H1 (cell line): ENCODE data around the gene SLC25A28. TPM values are rescaled to one million over a fixed set of nuclear protein-coding genes. Genes with fewer than 3 reads are reported as not detected.

Experiments
- CTCF ChIA-PET: fragments of 300-600 bp; sonication (Branson Sonifier 250); formaldehyde crosslinking; loops from one replicate; lab custom pipeline; 2021; ENCODE audit not compliant: partially characterized antibody; lab: Charles Lee
- POLR2A ChIA-PET: fragments of 300-600 bp; sonication (Branson Sonifier 250); formaldehyde crosslinking; loops from one replicate; lab custom pipeline; 2021; ENCODE audit warnings: inconsistent platforms; ENCODE audit not compliant: partially characterized antibody; lab: Charles Lee
- DNase-seq, 2 experiments: peaks; one replicate each; pipeline versions ENCODE4 v3.0.0 to v3.0.0-alpha.2; 2010 to 2022; ENCODE audit warnings: low spot score in 2 of 2, low read depth in 1 of 2, mixed read lengths in 1 of 2
- FAIRE-seq: peaks from 2 replicates; lab custom pipeline; 2011; peaks lifted over from hg19 to GRCh38; lab: Jason Lieb, UNC
- H2AFZ ChIP-seq: 2 replicates; pipeline ENCODE4 v1.8.1; 2012; ENCODE audit warnings: low read length, inconsistent platforms
- H2AK5ac ChIP-seq: 2 replicates; pipeline ENCODE4 v1.6.1; 2013; ENCODE audit warnings: low read depth, low read length
- H2BK120ac ChIP-seq: replicated peaks from 2 replicates; pipeline ENCODE3; 2013; ENCODE audit warnings: low read depth, low read length, inconsistent platforms
- H2BK12ac ChIP-seq: 2 replicates; pipeline ENCODE4 v1.6.1; 2013; ENCODE audit warnings: low read depth, low read length
- H2BK15ac ChIP-seq: 2 replicates; pipeline ENCODE4 v1.6.1; 2013; ENCODE audit warnings: low read length
- H2BK20ac ChIP-seq: 2 replicates; pipeline ENCODE4 v1.6.1; 2013; ENCODE audit warnings: low read length
- H2BK5ac ChIP-seq: 2 replicates; pipeline ENCODE4 v1.6.1; 2013; ENCODE audit warnings: low read depth, low read length
- H3K14ac ChIP-seq: 2 replicates; pipeline ENCODE4 v1.6.1; 2013; ENCODE audit warnings: inconsistent platforms; ENCODE audit not compliant: insufficient read length
- H3K18ac ChIP-seq: 2 replicates; pipeline ENCODE4 v1.6.1; 2013; ENCODE audit warnings: low read length; ENCODE audit errors: extremely low read depth
- H3K23ac ChIP-seq: 2 replicates; pipeline ENCODE4 v1.6.1; 2013; ENCODE audit warnings: inconsistent platforms; ENCODE audit not compliant: insufficient read length
- H3K23me2 ChIP-seq: 2 replicates; pipeline ENCODE4 v1.6.1; 2013; ENCODE audit warnings: low read depth, low read length
- H3K27ac ChIP-seq: 2 replicates; pipeline ENCODE4 v1.6.1; 2011; ENCODE audit warnings: low read depth, low read length, inconsistent platforms
- H3K27me3 ChIP-seq, 4 experiments: replicated peaks in 1 of 4; 1 replicate in 1 of 4; 2 replicates in 3 of 4; pipeline versions ENCODE4 v1.6.1 to v1.8.1; 2011 to 2013; ENCODE audit warnings: low read length in 3 of 4, mild to moderate bottlenecking in 3 of 4, inconsistent platforms in 2 of 4, mixed read lengths in 2 of 4, moderate library complexity in 1 of 4; ENCODE audit not compliant: control insufficient read depth in 3 of 4, insufficient read depth in 3 of 4; ENCODE audit errors: extremely low read depth in 1 of 4
- H3K36me3 ChIP-seq, 4 experiments: 2 replicates each; pipeline versions ENCODE4 v1.6.1 to v1.8.1; 2011 to 2013; ENCODE audit warnings: mild to moderate bottlenecking in 4 of 4, low read length in 3 of 4, moderate library complexity in 2 of 4, control low read depth in 1 of 4, inconsistent platforms in 1 of 4; ENCODE audit not compliant: insufficient read depth in 4 of 4, control insufficient read depth in 2 of 4
- H3K4ac ChIP-seq: replicated peaks from 2 replicates; pipeline ENCODE3; 2013; ENCODE audit warnings: low read length, low read depth, mixed read lengths, inconsistent platforms; ENCODE audit not compliant: insufficient read length
- H3K4me1 ChIP-seq, 4 experiments: replicated peaks in 1 of 4; 1 replicate in 1 of 4; 2 replicates in 3 of 4; pipeline versions ENCODE4 v1.6.1 to v1.8.1; 2011 to 2013; ENCODE audit warnings: low read length in 3 of 4, inconsistent platforms in 2 of 4, mixed read lengths in 1 of 4; ENCODE audit not compliant: insufficient read depth in 4 of 4, control insufficient read depth in 3 of 4
- H3K4me2 ChIP-seq, 2 experiments: 2 replicates each; pipeline versions ENCODE4 v1.6.1 to v1.8.1; 2011 to 2013; ENCODE audit warnings: low read depth in 2 of 2, low read length in 2 of 2, control low read depth in 1 of 2, inconsistent platforms in 1 of 2, mild to moderate bottlenecking in 1 of 2; ENCODE audit not compliant: insufficient read depth in 1 of 2
- H3K4me3 ChIP-seq, 4 experiments: fragments of 200-600, 300-600 bp in 1 of 4; sonication (generic), shearing (Covaris generic), sonication (Bioruptor Twin) in 1 of 4; 2 replicates each; pipeline versions ENCODE4 v1.5.1 to v1.8.1; 2011 to 2016; ENCODE audit warnings: low read length in 4 of 4, low read depth in 3 of 4, control low read depth in 2 of 4, inconsistent platforms in 2 of 4, mild to moderate bottlenecking in 2 of 4, mixed read lengths in 1 of 4, moderate library complexity in 1 of 4; ENCODE audit not compliant: insufficient read depth in 2 of 4; ENCODE audit errors: extremely low read depth in 1 of 4
- H3K56ac ChIP-seq: replicated peaks from 2 replicates; pipeline ENCODE3; 2013; ENCODE audit warnings: low read depth, mild to moderate bottlenecking, mixed read lengths, low read length, inconsistent platforms; ENCODE audit not compliant: insufficient read length
- H3K79me1 ChIP-seq: 2 replicates; pipeline ENCODE4 v1.6.1; 2013; ENCODE audit warnings: low read depth, low read length, control low read depth
- H3K79me2 ChIP-seq, 2 experiments: 2 replicates each; pipeline versions ENCODE4 v1.6.1 to v1.8.1; 2012 to 2013; ENCODE audit warnings: low read length in 2 of 2, mild to moderate bottlenecking in 2 of 2, inconsistent platforms in 1 of 2; ENCODE audit not compliant: insufficient read depth in 2 of 2, control insufficient read depth in 1 of 2
- H3K9ac ChIP-seq, 4 experiments: replicated peaks in 1 of 4; 1 replicate in 1 of 4; 2 replicates in 3 of 4; pipeline versions ENCODE4 v1.6.1 to v1.8.1; 2011 to 2013; ENCODE audit warnings: low read depth in 3 of 4, low read length in 3 of 4, control low read depth in 2 of 4, mild to moderate bottlenecking in 2 of 4, moderate library complexity in 2 of 4, inconsistent platforms in 1 of 4; ENCODE audit errors: extremely low read depth in 1 of 4
- H3K9me3 ChIP-seq, 2 experiments: 2 replicates each; pipeline versions ENCODE4 v1.6.1 to v1.8.1; 2012 to 2013; ENCODE audit warnings: mild to moderate bottlenecking in 2 of 2, moderate library complexity in 2 of 2, control low read depth in 1 of 2, inconsistent platforms in 1 of 2, low read depth in 1 of 2, low read length in 1 of 2, mixed read lengths in 1 of 2; ENCODE audit not compliant: insufficient read depth in 2 of 2
- H4K20me1 ChIP-seq, 2 experiments: replicated peaks in 1 of 2; 2 replicates each; pipeline versions ENCODE3 to v1.8.1; 2011 to 2013; ENCODE audit warnings: inconsistent platforms in 2 of 2, low read length in 2 of 2, mild to moderate bottlenecking in 1 of 2; ENCODE audit not compliant: insufficient read depth in 2 of 2, control insufficient read depth in 1 of 2
- H4K5ac ChIP-seq: 2 replicates; pipeline ENCODE4 v1.6.1; 2013; ENCODE audit warnings: low read length, low read depth, mixed read lengths, inconsistent platforms; ENCODE audit not compliant: insufficient read length
- H4K8ac ChIP-seq: 2 replicates; pipeline ENCODE4 v1.8.0; 2013; ENCODE audit warnings: mild to moderate bottlenecking, moderate library complexity, low read length, inconsistent platforms; ENCODE audit not compliant: insufficient read depth; ENCODE audit errors: extremely low read depth
- H4K91ac ChIP-seq: replicated peaks from 2 replicates; pipeline ENCODE3; 2013; ENCODE audit warnings: low read length, mixed read lengths, inconsistent platforms; ENCODE audit not compliant: insufficient read length
- RBBP5 ChIP-seq: IDR thresholded peaks from 2 replicates; pipeline ENCODE4 v1.7.1; 2012; ENCODE audit warnings: low read depth, mild to moderate bottlenecking, inconsistent platforms, low read length, moderate library complexity, borderline replicate concordance
- RNF2 ChIP-seq: fragments of 200-900, 300-1000 bp; sonication (generic); IDR thresholded peaks from 2 replicates; pipeline ENCODE4 v1.7.1; 2016; ENCODE audit warnings: borderline replicate concordance, low read depth, mild to moderate bottlenecking, antibody characterized with exemption, low read length; ENCODE audit not compliant: poor library complexity, severe bottlenecking; ENCODE audit errors: missing control alignments
- WGBS, 2 experiments: shearing (Covaris generic) in 1 of 2; methylation state at CpG; one replicate each; pipeline versions ENCODE4 v1.1.6 to v1.1.7; 2013 to 2015; ENCODE audit warnings: low lambda C conversion rate in 2 of 2, mixed read lengths in 2 of 2, inconsistent platforms in 1 of 2, low coverage in 1 of 2, missing lambda C conversion rate in 1 of 2; ENCODE audit not compliant: insufficient replicate concordance in 2 of 2, insufficient coverage in 1 of 2, insufficient read length in 1 of 2; ENCODE audit errors: extremely low coverage in 1 of 2, missing lambda C conversion rate in 1 of 2; 5-methylcytosine and 5-hydroxymethylcytosine counted together
- polyA plus RNA-seq, 7 experiments: library from polyadenylated mRNA; depleted of rRNA in 3 of 7; stranded (reverse) in 5 of 7; unstranded in 2 of 7; fragments of >200 nt in 5 of 7; fragments of 200-250 nt in 2 of 7; gene quantifications; 1 replicate in 5 of 7; 2 replicates in 1 of 7; 4 replicates in 1 of 7; pipeline versions ENCODE4 v1.2.1 to v1.2.3, GENCODE V29; 2011 to 2013; ENCODE audit warnings: missing spikeins in 2 of 7, mixed read lengths in 2 of 7
- total RNA-seq: library from RNA; stranded (reverse); fragmentation: NEBNext Ultra II Directional; extraction: Animal tissue kit (Norgen Biotek cat#: 25700); gene quantifications from 2 replicates; pipeline ENCODE4 v1.2.1, GENCODE V29; 2021

SLC25A28 gene
- total and polyA plus RNA-seq, 2 of the 8 experiments (the other 6 are each of a cell fraction or from before 2014, with no cell fraction given): 17.2 to 18.5 TPM

- Histone ChIP-seq H3K36me3 (no peaks in the 10 kb centered on the region), H3K23ac (no peak overlapping the region), H3K79me1 (no peaks in the 10 kb centered on the region), H2AK5ac (no peak overlapping the region), H3K9me3 (no peaks in the 10 kb centered on the region; a peak in 1 of 4 replicates), H2BK20ac (no peak overlapping the region), H3K27me3 (no peaks in the 10 kb centered on the region), H3K79me2 (no peaks in the 10 kb centered on the region), H3K27ac (no peak overlapping the region), H2AFZ (no peak overlapping the region), H2BK5ac (no peak overlapping the region), H3K14ac (no peak overlapping the region), H3K4me3 (no peak overlapping the region), H2BK120ac (no peak overlapping the region), H3K4me1 (no peaks in the 10 kb centered on the region), H4K20me1 (no peaks in the 10 kb centered on the region), H2BK15ac (no peak overlapping the region), H3K9ac (no peak overlapping the region), H3K23me2 (no peaks in the 10 kb centered on the region), H3K56ac (no peak overlapping the region), H3K18ac (no peak overlapping the region), H2BK12ac (no peak overlapping the region), H4K91ac (no peak overlapping the region), H3K4me2 (no peak overlapping the region), H4K5ac (no peak overlapping the region), H3K4ac (no peak overlapping the region), H4K8ac (no peak overlapping the region)
- ChIA-PET POLR2A (no interaction called here), CTCF (interaction anchor here (0.9 to 17.7 kb wide), 4 partner anchors 10 to 119 kb away, joined by 3 to 323 read pairs (median 4); no protein-coding TSS in a partner anchor)
- 61% methylated on average over 2 of the region's 2 CpGs; no CpG with 5 or more reads in 1 of the 2 experiments for WGBS, 2 experiments
- FAIRE-seq (no peak), DNase-seq (no peak)
- TF ChIP-seq RNF2 (no peak), RBBP5 (no peak)
Observed at GRCh38 chr10:99605351-99605750, 14.9 kb downstream of the SLC25A28 start.
